Measurements from ENCODE around the gene NKX3-2. TPM values are rescaled to one million over a fixed set of nuclear protein-coding genes. Genes with fewer than 3 reads are reported as not detected.

NKX3-2 gene
- total and polyA plus RNA-seq, 9 donors: 0.10 to 1.4 (median 0.22) TPM; not detected in 1

DNA sequence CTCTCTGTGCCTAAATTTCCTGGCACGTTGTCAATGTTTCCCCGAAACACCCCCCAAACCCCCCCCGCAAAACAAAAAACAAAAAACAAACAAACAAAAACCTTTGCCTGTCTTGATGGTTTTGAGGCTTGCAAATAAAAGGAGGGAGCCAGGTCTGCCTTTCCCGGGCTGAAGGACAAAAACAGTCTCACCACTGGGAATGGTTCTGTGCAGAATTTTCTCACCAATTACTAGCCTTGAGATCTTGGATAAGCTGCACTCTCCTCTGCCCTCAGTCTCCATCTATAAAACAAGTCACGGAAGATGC is 15.5 kb downstream of the NKX3-2 start:
- Histone ChIP-seq H3K9me3 (peaks cover 0 to 12% of the 10 kb centered on the region in 2 donors), H3K36me3 (no peaks in the 10 kb centered on the region), H3K27me3 (no peaks in the 10 kb centered on the region), H3K4me1 (ENCODE audit: insufficient read depth) (no peaks in the 10 kb centered on the region), H3K27ac (no peak overlapping the region), H3K4me3 (no peak overlapping the region)
- intact Hi-C loops (cut with DNase I): no loop called here
- TF ChIP-seq POLR2A (IDR thresholded peaks at IDR 0.05) (no peak), EP300 (IDR thresholded peaks at IDR 0.05) (no peak)
- TF ChIP-seq, protein P1, sequence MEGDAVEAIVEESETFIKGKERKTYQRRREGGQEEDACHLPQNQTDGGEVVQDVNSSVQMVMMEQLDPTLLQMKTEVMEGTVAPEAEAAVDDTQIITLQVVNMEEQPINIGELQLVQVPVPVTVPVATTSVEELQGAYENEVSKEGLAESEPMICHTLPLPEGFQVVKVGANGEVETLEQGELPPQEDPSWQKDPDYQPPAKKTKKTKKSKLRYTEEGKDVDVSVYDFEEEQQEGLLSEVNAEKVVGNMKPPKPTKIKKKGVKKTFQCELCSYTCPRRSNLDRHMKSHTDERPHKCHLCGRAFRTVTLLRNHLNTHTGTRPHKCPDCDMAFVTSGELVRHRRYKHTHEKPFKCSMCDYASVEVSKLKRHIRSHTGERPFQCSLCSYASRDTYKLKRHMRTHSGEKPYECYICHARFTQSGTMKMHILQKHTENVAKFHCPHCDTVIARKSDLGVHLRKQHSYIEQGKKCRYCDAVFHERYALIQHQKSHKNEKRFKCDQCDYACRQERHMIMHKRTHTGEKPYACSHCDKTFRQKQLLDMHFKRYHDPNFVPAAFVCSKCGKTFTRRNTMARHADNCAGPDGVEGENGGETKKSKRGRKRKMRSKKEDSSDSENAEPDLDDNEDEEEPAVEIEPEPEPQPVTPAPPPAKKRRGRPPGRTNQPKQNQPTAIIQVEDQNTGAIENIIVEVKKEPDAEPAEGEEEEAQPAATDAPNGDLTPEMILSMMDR (IDR thresholded peaks at IDR 0.05): no peak
- WGBS, 3 donors: 6 to 10% (median 7%) methylated on average over 5 of the region's 5 CpGs
- DNase-seq: no peak

DNA sequence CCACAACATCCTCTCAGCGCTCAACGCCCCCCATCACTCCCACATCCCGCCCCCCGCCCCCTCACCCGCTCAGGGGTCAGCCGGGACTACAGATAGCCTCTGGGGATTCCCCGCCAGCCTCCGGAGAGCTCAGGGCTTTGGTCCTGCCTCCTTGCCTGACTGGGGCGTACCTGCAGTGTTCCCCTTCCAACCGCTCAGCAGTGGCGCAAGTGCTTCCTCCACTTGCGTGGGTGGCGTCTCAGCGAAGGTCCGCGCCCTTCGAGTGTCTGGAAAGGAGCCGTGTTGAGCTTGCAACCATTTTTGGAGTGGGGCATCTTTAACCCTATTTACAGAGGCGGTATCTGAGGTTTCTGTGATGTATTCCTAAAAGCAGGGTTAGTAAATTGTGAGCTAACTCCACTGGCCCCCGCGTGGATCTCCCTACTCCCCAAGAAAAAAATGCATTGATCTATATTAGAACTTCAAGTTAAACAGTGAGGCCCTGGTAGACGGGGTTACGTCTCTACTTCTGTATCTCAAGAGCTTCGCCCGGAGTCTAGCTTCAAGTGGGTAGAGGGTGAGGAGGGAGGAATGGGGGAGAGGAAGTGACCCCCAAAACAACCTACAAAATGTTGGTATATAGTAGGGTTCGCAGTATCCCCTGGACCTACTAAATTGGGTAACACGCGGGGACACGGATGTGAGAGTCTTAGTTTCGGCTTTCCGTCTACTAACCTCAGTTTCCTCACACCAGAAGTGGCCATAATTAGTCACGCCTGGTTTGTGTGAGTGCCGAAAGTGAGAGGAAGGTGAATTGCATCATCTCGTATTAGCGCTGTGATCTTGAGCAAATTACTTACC is 16.1 kb downstream of the NKX3-2 start:
- intact Hi-C loops (cut with DNase I): no loop called here
- Histone ChIP-seq H3K27me3 (no peaks in the 10 kb centered on the region), H3K36me3 (no peaks in the 10 kb centered on the region), H3K4me1 (ENCODE audit: insufficient read depth) (no peaks in the 10 kb centered on the region), H3K9me3 (peaks cover 0 to 18% of the 10 kb centered on the region in 2 donors), H3K27ac (no peak overlapping the region), H3K4me3 (no peak overlapping the region)
- WGBS, 3 donors: 3 to 6% (median 4%) methylated on average over 34 to 35 of the region's 35 CpGs
- TF ChIP-seq POLR2A (IDR thresholded peaks at IDR 0.05) (no peak), EP300 (IDR thresholded peaks at IDR 0.05) (no peak)
- TF ChIP-seq, protein P1 (IDR thresholded peaks at IDR 0.05): no peak
- no peak for DNase-seq

DNA sequence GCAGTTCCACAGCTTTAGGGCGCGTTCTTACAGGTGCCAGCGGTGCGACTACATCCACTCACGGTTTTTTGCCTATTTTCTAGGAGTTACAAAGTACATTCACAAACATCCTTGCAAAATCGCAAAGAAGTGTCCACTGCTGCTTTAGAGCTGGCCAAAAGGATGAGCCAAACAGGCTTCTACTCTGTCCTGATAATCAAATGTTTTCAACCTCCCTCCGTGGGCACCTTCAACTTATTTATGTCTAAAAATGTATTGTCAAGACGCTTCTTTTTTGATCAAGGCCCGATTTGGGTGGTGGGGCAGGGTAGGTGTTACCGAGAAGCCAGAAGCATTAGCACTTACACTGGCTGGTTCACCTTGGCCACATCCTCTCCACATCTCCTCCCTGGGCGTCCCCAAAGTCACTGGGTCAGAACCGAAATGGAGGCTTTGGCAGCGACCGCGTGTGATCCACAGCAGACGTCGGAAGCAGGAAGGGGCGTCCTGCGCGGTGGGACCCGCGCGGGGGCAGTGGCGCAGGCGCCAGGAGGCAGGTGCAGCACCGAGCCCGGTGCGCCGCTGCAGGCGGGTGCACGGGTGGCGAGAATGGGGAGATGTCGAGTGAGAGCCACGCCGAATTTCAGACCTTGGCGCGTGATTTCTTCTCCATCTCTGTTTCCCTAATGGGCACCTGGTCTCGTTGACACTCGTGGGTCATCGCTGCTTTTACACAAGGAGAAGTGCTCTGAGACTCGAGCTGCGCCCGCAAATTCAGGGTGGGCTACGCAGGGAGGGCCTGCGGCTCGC is 16.9 kb downstream of the NKX3-2 start:
- WGBS, 3 donors: 3% methylated on average over 46 of the region's 46 CpGs

DNA sequence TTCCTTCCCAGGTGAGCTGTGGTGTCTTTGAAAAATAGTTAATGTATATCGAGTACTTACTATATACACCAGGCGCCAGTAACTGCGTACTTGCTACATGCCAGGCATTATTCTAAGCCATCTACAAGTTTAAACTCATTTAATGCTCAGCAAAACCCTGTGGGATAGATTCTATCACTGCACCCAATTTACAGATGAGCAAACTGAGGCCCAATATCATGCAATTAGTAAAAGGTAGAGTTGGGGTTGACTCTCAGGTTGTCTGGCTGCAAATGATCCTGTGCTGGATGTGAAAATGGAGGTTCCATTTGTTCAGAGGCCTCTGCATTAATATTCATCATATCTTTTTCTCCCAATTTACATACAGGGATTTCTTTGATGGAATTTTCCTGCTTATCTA is 17.6 kb downstream of the NKX3-2 start:
- Histone ChIP-seq H3K27me3 (no peaks in the 10 kb centered on the region), H3K9me3 (peaks cover 0 to 19% of the 10 kb centered on the region in 2 donors), H3K4me1 (ENCODE audit: insufficient read depth) (no peaks in the 10 kb centered on the region), H3K36me3 (no peaks in the 10 kb centered on the region), H3K27ac (no peak overlapping the region), H3K4me3 (no peak overlapping the region)
- TF ChIP-seq, protein P1 (IDR thresholded peaks at IDR 0.05): no peak
- no peak for TF ChIP-seq EP300 (IDR thresholded peaks at IDR 0.05)
- no peak for TF ChIP-seq POLR2A (IDR thresholded peaks at IDR 0.05)
- no peak for DNase-seq
- 36 to 46% (median 43%) methylated on average over 3 of the region's 3 CpGs for WGBS, 3 donors
- intact Hi-C loops (cut with DNase I): no loop called here

More for the DNA sequence above, 16.9 kb downstream of the NKX3-2 start:
- Histone ChIP-seq H3K27ac (no peak overlapping the region), H3K27me3 (no peaks in the 10 kb centered on the region), H3K4me3 (no peak overlapping the region), H3K4me1 (ENCODE audit: insufficient read depth) (no peaks in the 10 kb centered on the region), H3K9me3 (peaks cover 0 to 19% of the 10 kb centered on the region in 2 donors), H3K36me3 (no peaks in the 10 kb centered on the region)
- no peak for DNase-seq
- intact Hi-C loops (cut with DNase I): no loop called here
- TF ChIP-seq, protein P1 (IDR thresholded peaks at IDR 0.05): no peak
- TF ChIP-seq EP300 (IDR thresholded peaks at IDR 0.05) (no peak), POLR2A (IDR thresholded peaks at IDR 0.05) (no peak)
